ENCODE measurements around the gene APLP2.

GRCh38 chr11:130047141-130047540 is 22.6 kb upstream of the APLP2 start:
- TF ChIP-seq ZNF782 (CRISPR knock-in tag; IDR thresholded peaks at IDR 0.05; ENCODE audit: borderline replicate concordance) (no peak), ZNF281 (CRISPR knock-in tag; IDR thresholded peaks at IDR 0.05; ENCODE audit: borderline replicate concordance) (no peak), ZNF660 (CRISPR knock-in tag; IDR thresholded peaks at IDR 0.05; ENCODE audit: borderline replicate concordance, low read depth) (no peak), ARHGAP35 (CRISPR knock-in tag; IDR thresholded peaks at IDR 0.05; ENCODE audit: borderline replicate concordance) (no peak), EZH2 (conservative IDR thresholded peaks at IDR 0.05; ENCODE audit: low read depth, low read length) (no peak)

Measured in HepG2 (cell line).